ENCODE results near the gene SYNGR3.

SYNGR3 gene

DNA sequence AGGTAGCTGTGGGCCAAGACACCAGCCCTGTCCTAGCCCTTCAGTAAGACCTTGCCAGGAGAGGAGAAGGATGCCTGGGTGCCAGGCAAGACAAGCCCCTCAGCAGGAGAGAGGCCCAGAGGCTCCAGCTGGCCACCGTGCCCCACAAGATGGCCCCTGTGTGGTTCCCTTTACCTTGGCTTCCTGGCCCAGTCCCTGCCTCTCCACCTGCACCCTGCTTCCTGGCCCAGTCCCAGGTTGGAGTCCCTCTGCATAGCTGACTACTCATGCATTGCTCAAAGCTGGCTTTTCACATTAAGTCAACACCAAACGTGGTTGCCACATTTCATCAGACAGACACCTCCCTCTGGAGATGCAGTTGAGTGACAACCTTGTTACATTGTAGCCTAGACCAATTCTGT lies 4.0 kb downstream of the SYNGR3 start:
- peak; percentile 22 for DNase-seq (ENCODE audit: extremely low read depth, insufficient read length)
- TF ChIP-seq, protein P1, sequence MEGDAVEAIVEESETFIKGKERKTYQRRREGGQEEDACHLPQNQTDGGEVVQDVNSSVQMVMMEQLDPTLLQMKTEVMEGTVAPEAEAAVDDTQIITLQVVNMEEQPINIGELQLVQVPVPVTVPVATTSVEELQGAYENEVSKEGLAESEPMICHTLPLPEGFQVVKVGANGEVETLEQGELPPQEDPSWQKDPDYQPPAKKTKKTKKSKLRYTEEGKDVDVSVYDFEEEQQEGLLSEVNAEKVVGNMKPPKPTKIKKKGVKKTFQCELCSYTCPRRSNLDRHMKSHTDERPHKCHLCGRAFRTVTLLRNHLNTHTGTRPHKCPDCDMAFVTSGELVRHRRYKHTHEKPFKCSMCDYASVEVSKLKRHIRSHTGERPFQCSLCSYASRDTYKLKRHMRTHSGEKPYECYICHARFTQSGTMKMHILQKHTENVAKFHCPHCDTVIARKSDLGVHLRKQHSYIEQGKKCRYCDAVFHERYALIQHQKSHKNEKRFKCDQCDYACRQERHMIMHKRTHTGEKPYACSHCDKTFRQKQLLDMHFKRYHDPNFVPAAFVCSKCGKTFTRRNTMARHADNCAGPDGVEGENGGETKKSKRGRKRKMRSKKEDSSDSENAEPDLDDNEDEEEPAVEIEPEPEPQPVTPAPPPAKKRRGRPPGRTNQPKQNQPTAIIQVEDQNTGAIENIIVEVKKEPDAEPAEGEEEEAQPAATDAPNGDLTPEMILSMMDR (IDR thresholded peaks at IDR 0.05; ENCODE audit: insufficient read depth, low read length, poor library complexity, severe bottlenecking) = no peak
- H3K4me3 ChIP-seq (replicated peaks; ENCODE audit: low read depth, low read length) = no peak overlapping the region
- H3K27me3 ChIP-seq (replicated peaks; ENCODE audit: control insufficient read depth, insufficient read depth, low read length) = no peaks in the 10 kb centered on the region
- H3K36me3 ChIP-seq (ENCODE audit: control insufficient read depth, insufficient read depth, low read length) = peaks cover 7% of the 10 kb centered on the region

DNA sequence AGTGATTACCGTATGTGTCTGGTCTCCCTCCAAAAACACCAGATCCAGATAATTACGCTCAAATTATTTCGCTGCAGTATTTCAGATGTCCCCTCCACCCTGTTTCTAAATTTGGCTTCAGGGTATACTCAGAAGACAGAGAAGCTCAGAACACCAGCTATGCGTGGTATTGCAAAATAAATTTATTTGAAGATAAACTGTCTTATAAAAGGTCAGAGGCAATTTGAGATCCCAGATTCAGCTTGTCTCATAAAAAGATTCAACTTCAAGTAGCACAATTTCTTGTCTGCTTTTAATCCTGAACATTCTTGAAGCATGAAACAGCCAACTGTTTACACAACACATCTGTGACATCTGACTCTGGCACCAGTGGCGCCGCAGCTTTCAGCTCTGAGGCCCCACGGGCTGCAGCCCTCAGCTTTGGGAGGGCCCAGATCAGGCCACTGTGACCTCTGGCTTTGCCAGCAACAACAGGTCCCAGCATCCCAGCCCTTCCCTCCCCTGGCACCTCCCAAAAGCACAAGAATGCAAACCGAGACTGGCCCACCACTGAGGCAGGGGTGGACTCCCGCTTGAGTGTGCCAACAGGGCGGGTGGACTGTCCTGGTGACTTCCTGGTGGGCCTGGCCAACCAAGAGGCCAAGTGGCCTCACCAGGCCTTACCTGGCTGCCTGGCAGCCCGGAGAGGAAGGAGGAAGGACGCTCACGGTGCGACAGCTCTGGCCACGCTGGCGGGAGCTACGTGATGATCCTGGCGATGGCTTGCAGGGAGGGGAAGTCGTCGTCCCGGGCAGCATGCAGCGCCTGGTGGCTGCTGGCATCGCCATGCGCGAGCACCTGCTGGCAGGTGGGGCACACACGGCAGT lies 8.0 kb downstream of the SYNGR3 start:
- TF ChIP-seq, protein P1 (IDR thresholded peaks at IDR 0.05; ENCODE audit: insufficient read depth, low read length, poor library complexity, severe bottlenecking) = no peak

DNA sequence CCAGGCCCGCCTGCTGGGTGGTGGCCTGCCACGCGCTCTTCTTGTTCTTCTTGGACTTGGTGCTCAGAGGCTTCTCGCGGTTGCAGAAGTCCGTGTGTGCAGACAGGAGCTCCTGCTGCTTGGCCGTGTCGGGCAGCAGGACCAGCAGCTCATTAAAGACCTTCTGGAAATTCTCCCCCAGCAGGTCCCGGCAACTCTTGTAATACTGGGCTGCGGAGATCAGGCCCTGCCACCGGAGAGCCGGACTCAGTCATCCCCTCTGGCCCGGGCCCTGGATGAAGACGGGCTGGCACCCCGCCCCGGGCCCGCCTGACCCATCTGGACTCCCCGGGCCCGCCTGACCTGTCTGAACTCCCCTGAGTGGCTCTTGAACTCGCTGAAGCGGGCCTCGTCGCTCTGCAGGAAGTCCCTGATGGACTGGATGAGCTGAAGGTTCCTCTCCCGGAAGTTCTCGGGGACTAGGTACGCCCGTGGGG lies 8.6 kb downstream of the SYNGR3 start:
- peaks cover 45% of the 10 kb centered on the region for H3K36me3 ChIP-seq (ENCODE audit: control insufficient read depth, insufficient read depth, low read length)
- no peaks in the 10 kb centered on the region for H3K27me3 ChIP-seq (replicated peaks; ENCODE audit: control insufficient read depth, insufficient read depth, low read length)
- TF ChIP-seq, protein P1 (IDR thresholded peaks at IDR 0.05; ENCODE audit: insufficient read depth, low read length, poor library complexity, severe bottlenecking) = no peak
- no peak overlapping the region for H3K4me3 ChIP-seq (replicated peaks; ENCODE audit: low read depth, low read length)
- DNase-seq (ENCODE audit: extremely low read depth, insufficient read length) = no peak

More for the DNA sequence above, 8.0 kb downstream of the SYNGR3 start:
- H3K36me3 ChIP-seq (ENCODE audit: control insufficient read depth, insufficient read depth, low read length) = peaks cover 38% of the 10 kb centered on the region
- no peak overlapping the region for H3K4me3 ChIP-seq (replicated peaks; ENCODE audit: low read depth, low read length)
- no peak for DNase-seq (ENCODE audit: extremely low read depth, insufficient read length)
- no peaks in the 10 kb centered on the region for H3K27me3 ChIP-seq (replicated peaks; ENCODE audit: control insufficient read depth, insufficient read depth, low read length)

DNA sequence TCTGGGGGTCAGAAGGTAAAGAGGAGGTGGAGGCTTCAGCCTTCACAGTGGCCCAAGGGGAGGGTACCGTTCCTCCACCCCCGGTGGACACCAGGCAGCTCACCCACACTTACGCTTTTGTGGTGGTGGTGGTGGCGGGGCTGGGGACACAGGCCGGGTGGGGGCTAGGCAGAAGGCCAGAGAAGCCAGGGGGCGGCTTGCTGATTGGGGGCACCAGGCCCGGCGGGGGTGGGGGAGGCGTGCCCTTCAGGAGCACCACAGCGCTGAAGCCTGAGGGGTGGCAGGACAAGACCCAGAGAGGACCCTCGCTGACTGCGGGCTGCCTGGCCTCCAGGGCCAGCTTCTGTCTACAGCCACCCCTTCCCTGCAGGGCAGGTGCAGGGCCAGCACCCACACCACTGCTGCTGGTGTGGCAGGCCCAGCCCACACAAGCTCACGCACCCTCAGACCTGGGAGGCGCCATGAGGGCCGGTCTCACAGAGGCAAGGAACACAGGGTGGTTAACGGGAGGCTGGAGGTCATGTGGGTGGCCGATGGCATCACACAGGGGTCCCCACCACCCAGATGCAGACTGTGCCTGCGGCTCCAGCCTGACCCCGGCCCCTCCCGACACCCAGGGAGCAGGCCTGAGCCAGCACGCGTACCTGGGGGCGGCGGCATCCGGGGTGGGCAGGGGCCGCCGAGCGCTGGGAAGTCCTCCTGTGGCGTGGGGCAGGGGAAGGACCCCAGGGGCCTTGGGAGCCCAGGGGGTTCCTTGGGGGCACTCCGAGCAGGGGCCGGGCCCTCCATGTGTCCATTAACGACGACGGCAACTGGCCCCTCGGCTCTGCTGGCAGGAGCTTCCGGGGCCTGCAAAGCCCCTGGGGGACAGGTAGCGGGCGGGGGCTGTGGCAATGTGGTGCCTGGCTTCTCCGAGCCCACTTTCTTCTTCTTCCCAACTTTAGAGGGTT lies 9.4 kb downstream of the SYNGR3 start:
- DNase-seq (ENCODE audit: extremely low read depth, insufficient read length) = peak; percentile 13
- no peaks in the 10 kb centered on the region for H3K27me3 ChIP-seq (replicated peaks; ENCODE audit: control insufficient read depth, insufficient read depth, low read length)

DNA sequence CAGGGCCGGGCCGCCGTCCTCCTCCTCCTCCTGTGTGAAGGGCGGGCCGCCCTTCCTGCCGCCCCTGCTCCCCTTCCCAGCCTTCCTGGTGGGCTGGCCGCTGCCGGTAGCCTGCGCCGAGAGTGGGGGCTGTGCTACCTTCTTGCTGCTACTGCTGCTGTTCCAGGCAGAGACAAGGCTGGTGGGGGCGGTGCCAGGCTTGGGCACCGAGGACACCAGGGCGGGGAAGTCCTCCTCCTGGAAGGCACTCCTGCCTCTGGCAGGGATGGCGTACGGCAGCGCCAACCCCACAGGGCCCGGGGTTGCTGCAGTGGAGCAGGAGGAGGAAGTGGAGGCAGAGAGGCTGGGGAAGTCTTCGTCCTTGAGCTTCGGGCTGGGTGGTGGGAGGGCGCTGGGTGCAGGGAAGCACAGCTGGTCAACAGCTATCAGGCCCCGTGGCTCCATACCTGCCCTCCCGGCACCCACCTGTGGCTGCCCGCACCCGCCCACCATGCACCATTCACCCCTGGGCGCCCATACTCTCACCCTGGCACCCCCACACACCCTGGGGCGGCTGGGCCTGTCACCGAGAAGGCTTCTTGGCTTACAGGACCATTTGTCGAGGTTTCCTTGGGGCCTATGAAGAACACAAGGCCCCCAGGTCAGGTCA lies 10.2 kb downstream of the SYNGR3 start:
- Histone ChIP-seq H3K27me3 (replicated peaks; ENCODE audit: control insufficient read depth, insufficient read depth, low read length) (no peaks in the 10 kb centered on the region), H3K36me3 (ENCODE audit: control insufficient read depth, insufficient read depth, low read length) (peaks cover 48% of the 10 kb centered on the region), H3K4me3 (replicated peaks; ENCODE audit: low read depth, low read length) (no peak overlapping the region)
- no peak for DNase-seq (ENCODE audit: extremely low read depth, insufficient read length)
- TF ChIP-seq, protein P1 (IDR thresholded peaks at IDR 0.05; ENCODE audit: insufficient read depth, low read length, poor library complexity, severe bottlenecking) = no peak

More for the DNA sequence above, 9.4 kb downstream of the SYNGR3 start:
- TF ChIP-seq, protein P1 (IDR thresholded peaks at IDR 0.05; ENCODE audit: insufficient read depth, low read length, poor library complexity, severe bottlenecking) = no peak
- Histone ChIP-seq H3K36me3 (ENCODE audit: control insufficient read depth, insufficient read depth, low read length) (peaks cover 48% of the 10 kb centered on the region), H3K4me3 (replicated peaks; ENCODE audit: low read depth, low read length) (no peak overlapping the region)

Data from GM06990 (cell line).